ENCODE data around the gene CCDC187. TPM values are rescaled to one million over a fixed set of nuclear protein-coding genes. Genes with fewer than 3 reads are reported as not detected.

The CCDC187 gene
- polyA plus RNA-seq, 3 donors: 1.7 to 4.5 (median 2.3) TPM

- DNase-seq (ENCODE audit: extremely low read depth in 1 of 11, low read depth in 9 of 11, low spot score in 4 of 11): no peak
These were observed 11.8 kb downstream of the CCDC187 start for GRCh38 chr9:136292026-136292538.

- no peak for DNase-seq (ENCODE audit: extremely low read depth in 1 of 11, low read depth in 9 of 11, low spot score in 4 of 11)
These were observed 12.4 kb downstream of the CCDC187 start for GRCh38 chr9:136291306-136292025.

- DNase-seq (ENCODE audit: extremely low read depth in 1 of 11, low read depth in 9 of 11, low spot score in 4 of 11): no peak
These were observed 13.3 kb downstream of the CCDC187 start for GRCh38 chr9:136290508-136291000.

- DNase-seq (ENCODE audit: extremely low read depth in 1 of 11, low read depth in 9 of 11, low spot score in 4 of 11): no peak
These were observed 14.0 kb downstream of the CCDC187 start for GRCh38 chr9:136289651-136290507.

- no peak for DNase-seq (ENCODE audit: extremely low read depth in 1 of 11, low read depth in 9 of 11, low spot score in 4 of 11)
These were observed 15.7 kb downstream of the CCDC187 start for GRCh38 chr9:136287960-136288753.

GRCh38 chr9:136286987-136287379 lies 16.9 kb downstream of the CCDC187 start:
- no peak for DNase-seq (ENCODE audit: extremely low read depth in 1 of 11, low read depth in 9 of 11, low spot score in 4 of 11)

- no peak for DNase-seq (ENCODE audit: extremely low read depth in 1 of 11, low read depth in 9 of 11, low spot score in 4 of 11)
These were observed 17.4 kb downstream of the CCDC187 start for GRCh38 chr9:136286359-136286986.

- no peak for DNase-seq (ENCODE audit: extremely low read depth in 1 of 11, low read depth in 9 of 11, low spot score in 4 of 11)
These were observed 18.2 kb downstream of the CCDC187 start for GRCh38 chr9:136285501-136286358.

GRCh38 chr9:136284951-136285350 lies 18.9 kb downstream of the CCDC187 start:
- DNase-seq (ENCODE audit: extremely low read depth in 1 of 11, low read depth in 9 of 11, low spot score in 4 of 11): no peak

- DNase-seq (ENCODE audit: extremely low read depth in 1 of 11, low read depth in 9 of 11, low spot score in 4 of 11): no peak
These were observed 19.6 kb downstream of the CCDC187 start for GRCh38 chr9:136284311-136284710.

GRCh38 chr9:136283291-136284235 lies 20.3 kb downstream of the CCDC187 start:
- peak in 10 of 11 donors; percentile 50 to 75 (median 66) for DNase-seq (ENCODE audit: extremely low read depth in 1 of 11, low read depth in 9 of 11, low spot score in 4 of 11)

- no peak for DNase-seq (ENCODE audit: extremely low read depth in 1 of 11, low read depth in 9 of 11, low spot score in 4 of 11)
These were observed 21.5 kb downstream of the CCDC187 start for GRCh38 chr9:136282272-136282861.

GRCh38 chr9:136281421-136282271 lies 22.2 kb downstream of the CCDC187 start:
- DNase-seq (ENCODE audit: extremely low read depth in 1 of 11, low read depth in 9 of 11, low spot score in 4 of 11): no peak

GRCh38 chr9:136280535-136281315 lies 23.2 kb downstream of the CCDC187 start:
- DNase-seq (ENCODE audit: extremely low read depth in 1 of 11, low read depth in 9 of 11, low spot score in 4 of 11): no peak

GRCh38 chr9:136279471-136279870 lies 24.4 kb downstream of the CCDC187 start:
- no peak for DNase-seq (ENCODE audit: extremely low read depth in 1 of 11, low read depth in 9 of 11, low spot score in 4 of 11)
